ENCODE data around the gene TSPAN9.

TSPAN9 gene

DNA sequence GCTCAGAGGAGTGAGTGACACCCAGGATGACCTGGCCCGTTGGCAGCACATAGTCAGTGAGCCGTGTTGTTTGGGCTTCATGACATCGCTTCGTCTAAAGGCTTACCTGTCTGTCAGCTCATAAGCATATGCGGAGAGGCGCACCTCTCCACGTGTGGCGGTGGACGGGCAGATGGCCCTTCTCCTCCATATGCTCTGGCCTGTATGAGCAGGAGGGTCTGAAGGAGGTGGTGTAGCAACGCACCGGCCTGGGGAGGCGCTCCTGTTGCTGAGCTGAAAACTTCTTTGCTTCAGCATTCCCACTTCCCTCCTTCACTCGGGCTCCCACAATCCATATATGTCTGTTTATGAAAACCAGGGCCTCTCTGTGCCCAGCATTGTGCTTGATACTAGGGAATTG is 186.1 kb downstream of the TSPAN9 start:
- Histone ChIP-seq H3K36me3 (ENCODE audit: low read depth) (no peaks in the 10 kb centered on the region), H3K9me3 (ENCODE audit: severe bottlenecking) (no peaks in the 10 kb centered on the region), H3K27ac (ENCODE audit: poor library complexity, severe bottlenecking) (no peak overlapping the region), H3K4me1 (ENCODE audit: insufficient read depth, poor library complexity, severe bottlenecking) (no peaks in the 10 kb centered on the region), H3K4me3 (ENCODE audit: severe bottlenecking) (no peak overlapping the region), H3K27me3 (ENCODE audit: insufficient read depth, poor library complexity, severe bottlenecking) (no peaks in the 10 kb centered on the region)
- no peak for DNase-seq (ENCODE audit: low spot score)
- TF ChIP-seq, protein P1, sequence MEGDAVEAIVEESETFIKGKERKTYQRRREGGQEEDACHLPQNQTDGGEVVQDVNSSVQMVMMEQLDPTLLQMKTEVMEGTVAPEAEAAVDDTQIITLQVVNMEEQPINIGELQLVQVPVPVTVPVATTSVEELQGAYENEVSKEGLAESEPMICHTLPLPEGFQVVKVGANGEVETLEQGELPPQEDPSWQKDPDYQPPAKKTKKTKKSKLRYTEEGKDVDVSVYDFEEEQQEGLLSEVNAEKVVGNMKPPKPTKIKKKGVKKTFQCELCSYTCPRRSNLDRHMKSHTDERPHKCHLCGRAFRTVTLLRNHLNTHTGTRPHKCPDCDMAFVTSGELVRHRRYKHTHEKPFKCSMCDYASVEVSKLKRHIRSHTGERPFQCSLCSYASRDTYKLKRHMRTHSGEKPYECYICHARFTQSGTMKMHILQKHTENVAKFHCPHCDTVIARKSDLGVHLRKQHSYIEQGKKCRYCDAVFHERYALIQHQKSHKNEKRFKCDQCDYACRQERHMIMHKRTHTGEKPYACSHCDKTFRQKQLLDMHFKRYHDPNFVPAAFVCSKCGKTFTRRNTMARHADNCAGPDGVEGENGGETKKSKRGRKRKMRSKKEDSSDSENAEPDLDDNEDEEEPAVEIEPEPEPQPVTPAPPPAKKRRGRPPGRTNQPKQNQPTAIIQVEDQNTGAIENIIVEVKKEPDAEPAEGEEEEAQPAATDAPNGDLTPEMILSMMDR (IDR thresholded peaks at IDR 0.05; ENCODE audit: poor library complexity, severe bottlenecking) = no peak
- ATAC-seq (ENCODE audit: low read depth) = no peak

DNA sequence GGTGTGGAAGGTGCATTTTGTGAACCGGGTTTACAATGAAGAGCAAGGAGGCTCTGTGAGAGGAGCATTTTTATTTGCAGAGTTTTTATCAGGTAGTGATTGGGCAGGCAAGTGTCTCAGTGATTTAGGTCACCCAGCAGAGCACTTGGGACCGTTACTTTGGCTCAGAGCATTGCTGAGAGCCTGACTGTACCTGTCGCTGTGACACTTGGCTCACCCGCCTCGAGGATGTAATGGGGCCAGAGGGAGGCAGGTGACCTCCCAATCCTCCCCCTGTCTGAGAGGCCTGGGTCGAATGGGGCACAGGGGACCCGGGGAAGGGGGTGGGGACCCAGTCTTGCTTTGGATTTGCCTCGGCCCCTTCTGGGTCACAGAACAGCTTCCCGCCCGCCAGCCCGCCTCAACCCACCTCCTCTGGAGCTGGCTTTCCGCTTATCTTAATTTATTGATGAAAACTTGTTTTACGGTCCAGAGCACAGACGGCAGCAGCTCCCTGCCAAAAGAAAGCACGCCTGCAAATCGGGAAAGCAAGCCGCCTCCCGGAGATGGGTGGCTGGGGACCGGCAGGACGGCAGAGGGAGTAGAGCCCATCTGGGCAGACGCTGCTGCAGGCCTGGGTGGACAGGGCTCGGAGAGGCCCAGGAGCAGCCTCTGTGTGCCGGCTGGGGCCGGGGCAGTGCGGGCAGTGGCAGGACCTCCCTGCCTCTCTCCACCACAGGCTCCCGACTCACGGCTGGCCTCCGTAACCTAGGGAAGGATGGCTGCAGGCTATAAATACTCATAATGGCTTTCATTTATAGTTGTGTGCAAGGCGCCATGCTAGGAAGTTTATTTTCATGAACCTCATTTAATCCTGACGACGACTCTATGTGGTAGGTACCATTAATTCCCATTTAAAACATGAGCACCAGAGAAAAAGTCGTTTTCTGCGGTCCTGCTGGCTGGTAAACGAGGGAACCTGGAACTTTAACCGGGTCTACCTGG is 187.1 kb downstream of the TSPAN9 start:
- Histone ChIP-seq H3K27me3 (ENCODE audit: insufficient read depth, poor library complexity, severe bottlenecking) (no peaks in the 10 kb centered on the region), H3K4me1 (ENCODE audit: insufficient read depth, poor library complexity, severe bottlenecking) (no peaks in the 10 kb centered on the region), H3K27ac (ENCODE audit: poor library complexity, severe bottlenecking) (no peak overlapping the region), H3K36me3 (ENCODE audit: low read depth) (no peaks in the 10 kb centered on the region), H3K4me3 (ENCODE audit: severe bottlenecking) (no peak overlapping the region), H3K9me3 (ENCODE audit: severe bottlenecking) (no peaks in the 10 kb centered on the region)
- no peak for ATAC-seq (ENCODE audit: low read depth)
- TF ChIP-seq, protein P1 (IDR thresholded peaks at IDR 0.05; ENCODE audit: poor library complexity, severe bottlenecking) = no peak
- no peak for DNase-seq (ENCODE audit: low spot score)

- H3K27me3 ChIP-seq (ENCODE audit: insufficient read depth, poor library complexity, severe bottlenecking) = no peaks in the 10 kb centered on the region
- no peaks in the 10 kb centered on the region for H3K36me3 ChIP-seq (ENCODE audit: low read depth)
These were observed 188.2 kb downstream of the TSPAN9 start for GRCh38 chr12:3265406-3265805.

DNA sequence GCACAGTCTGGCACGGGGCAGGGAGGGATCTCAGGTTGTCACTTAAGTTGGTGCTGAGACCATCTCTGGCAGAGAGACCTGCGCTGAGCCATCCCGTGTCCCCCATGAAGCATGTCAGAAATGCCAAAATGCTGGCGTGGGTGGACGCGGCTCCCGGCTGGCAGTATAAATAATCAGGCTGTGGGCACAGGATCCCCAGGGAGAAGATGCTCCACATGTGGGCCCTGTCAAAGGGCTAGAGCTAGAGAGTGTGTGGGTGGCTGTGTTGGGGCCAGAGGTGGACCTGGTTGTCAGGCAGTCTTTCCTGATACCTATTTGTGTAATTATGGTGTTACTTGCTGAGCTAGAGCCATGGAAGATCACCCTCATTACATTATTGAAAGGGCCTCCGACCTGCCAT is 189.5 kb downstream of the TSPAN9 start:
- no peaks in the 10 kb centered on the region for H3K4me1 ChIP-seq (ENCODE audit: insufficient read depth, poor library complexity, severe bottlenecking)
- ATAC-seq (ENCODE audit: low read depth) (no peak), DNase-seq (ENCODE audit: low spot score) (no peak)
- H3K9me3 ChIP-seq (ENCODE audit: severe bottlenecking) = no peaks in the 10 kb centered on the region
- TF ChIP-seq, protein P1 (IDR thresholded peaks at IDR 0.05; ENCODE audit: poor library complexity, severe bottlenecking) = no peak
- no peak overlapping the region for H3K4me3 ChIP-seq (ENCODE audit: severe bottlenecking)
- no peaks in the 10 kb centered on the region for H3K27me3 ChIP-seq (ENCODE audit: insufficient read depth, poor library complexity, severe bottlenecking)
- no peak overlapping the region for H3K27ac ChIP-seq (ENCODE audit: poor library complexity, severe bottlenecking)
- no peaks in the 10 kb centered on the region for H3K36me3 ChIP-seq (ENCODE audit: low read depth)

More at GRCh38 chr12:3265406-3265805, 188.2 kb downstream of the TSPAN9 start:
- ATAC-seq (ENCODE audit: low read depth) = no peak
- no peak for DNase-seq (ENCODE audit: low spot score)
- H3K9me3 ChIP-seq (ENCODE audit: severe bottlenecking) = no peaks in the 10 kb centered on the region
- no peak overlapping the region for H3K27ac ChIP-seq (ENCODE audit: poor library complexity, severe bottlenecking)
- TF ChIP-seq, protein P1 (IDR thresholded peaks at IDR 0.05; ENCODE audit: poor library complexity, severe bottlenecking) = no peak
- H3K4me1 ChIP-seq (ENCODE audit: insufficient read depth, poor library complexity, severe bottlenecking) = no peaks in the 10 kb centered on the region
- no peak overlapping the region for H3K4me3 ChIP-seq (ENCODE audit: severe bottlenecking)

DNA sequence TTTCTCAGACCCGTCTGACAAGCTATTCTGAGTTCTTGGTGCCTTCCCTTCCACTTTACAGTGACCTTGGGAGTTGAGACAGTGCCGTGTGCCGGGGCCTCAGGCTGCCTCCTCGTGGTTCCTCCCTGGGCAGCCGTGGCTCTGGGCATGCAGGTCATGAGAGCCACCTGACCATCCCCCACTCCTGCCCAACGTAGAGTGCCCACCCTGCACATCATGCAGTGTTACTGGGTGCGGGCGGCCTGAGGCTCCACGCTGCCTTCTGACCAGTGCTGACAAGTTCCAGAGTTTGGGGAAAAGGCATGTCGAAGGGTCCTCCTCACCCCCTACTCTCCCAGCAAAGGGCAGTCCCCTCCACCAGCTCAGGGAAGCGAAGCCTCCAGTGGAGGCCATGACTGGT is 190.5 kb downstream of the TSPAN9 start:
- TF ChIP-seq, protein P1 (IDR thresholded peaks at IDR 0.05; ENCODE audit: poor library complexity, severe bottlenecking) = no peak
- ATAC-seq (ENCODE audit: low read depth) (no peak), DNase-seq (ENCODE audit: low spot score) (no peak)
- Histone ChIP-seq H3K27me3 (ENCODE audit: insufficient read depth, poor library complexity, severe bottlenecking) (no peaks in the 10 kb centered on the region), H3K4me1 (ENCODE audit: insufficient read depth, poor library complexity, severe bottlenecking) (no peaks in the 10 kb centered on the region), H3K36me3 (ENCODE audit: low read depth) (no peaks in the 10 kb centered on the region), H3K4me3 (ENCODE audit: severe bottlenecking) (no peak overlapping the region), H3K27ac (ENCODE audit: poor library complexity, severe bottlenecking) (no peak overlapping the region), H3K9me3 (ENCODE audit: severe bottlenecking) (no peaks in the 10 kb centered on the region)
